Activated CD8-positive, alpha-beta T cell treated with anti-CD3 and anti-CD28 coated beads for 36 hours (primary cell): ENCODE results near the gene STAP2. TPM values are rescaled to one million over a fixed set of nuclear protein-coding genes. Genes with fewer than 3 reads are reported as not detected.
"Not testable (repeated sequence)": the region's sequence is repeated elsewhere in the genome, so short reads cannot be mapped to it uniquely, and the experiment has no call there.

Source experiments
- ATAC-seq: fragments of 200-7000 bp; cut with Tn5 transposase; one replicate; pipeline ENCODE4 v1.10.0; 2021; ENCODE audit warnings: mild to moderate bottlenecking, moderate library complexity
- CTCF ChIA-PET: fragments of 350-600 bp; sonication (Branson Sonifier 250); formaldehyde crosslinking; loops from one replicate; lab custom pipeline; 2021; ENCODE audit warnings: antibody characterized with exemption; lab: Charles Lee
- POLR2A ChIA-PET: fragments of 350-600 bp; sonication (Branson Sonifier 250); formaldehyde crosslinking; loops from one replicate; lab custom pipeline; 2021; ENCODE audit warnings: antibody characterized with exemption; lab: Charles Lee
- DNase-seq: peaks from one replicate; pipeline ENCODE4 v3.0.0-alpha.2; 2020
- H3K27ac Mint-ChIP-seq: one replicate; pipeline ENCODE4 v1.8.0; 2021; ENCODE audit warnings: mild to moderate bottlenecking, mixed read lengths
- H3K27me3 Mint-ChIP-seq: one replicate; pipeline ENCODE4 v1.8.0; 2021; ENCODE audit warnings: mixed read lengths
- H3K36me3 Mint-ChIP-seq: one replicate; pipeline ENCODE4 v1.8.0; 2021; ENCODE audit warnings: low read depth, mixed read lengths
- H3K4me1 Mint-ChIP-seq: one replicate; pipeline ENCODE4 v1.8.0; 2021; ENCODE audit warnings: low read depth, mixed read lengths
- H3K4me3 Mint-ChIP-seq: one replicate; pipeline ENCODE4 v1.8.0; 2021; ENCODE audit warnings: mild to moderate bottlenecking, moderate library complexity, mixed read lengths
- H3K9me3 Mint-ChIP-seq: one replicate; pipeline ENCODE4 v1.8.0; 2021; ENCODE audit warnings: mixed read lengths
- CTCF ChIP-seq: fragments of 200-600 bp; IDR thresholded peaks from one replicate; pipeline ENCODE4 v1.8.0; 2022; ENCODE audit warnings: antibody characterized with exemption, mild to moderate bottlenecking
- intact Hi-C: fragments of 100-400 bp; cut with micrococcal nuclease; formaldehyde crosslinking; loops from one replicate; pipeline ENCODE4 v1.10.0; 2022
- total RNA-seq, 2 experiments: library from RNA; stranded (reverse); gene quantifications; one replicate each; pipeline ENCODE4 v1.2.3, GENCODE V29; 2021

STAP2 gene
- total RNA-seq, 2 experiments from 2014 or later: 9.6 to 14.6 TPM

- intact Hi-C loops: loop anchor here (5.0 kb wide), 1 partner anchor 85 kb away; no protein-coding TSS in a partner anchor
Observed at GRCh38 chr19:4352701-4353121, 14.1 kb upstream of the STAP2 start.

GRCh38 chr19:4350726-4351125, 12.1 kb upstream of the STAP2 start:
- no peaks in the 10 kb centered on the region for H3K9me3 Mint-ChIP-seq
- no peak overlapping the region for H3K4me3 Mint-ChIP-seq
- ChIA-PET POLR2A (no interaction called here), CTCF (interaction anchor here (5.6 kb wide), 1 partner anchor 85 kb away, joined by 84 read pairs; no protein-coding TSS in a partner anchor)
- no peak for ATAC-seq
- DNase-seq: no peak
- no peak overlapping the region for H3K27ac Mint-ChIP-seq
- peaks cover 2% of the 10 kb centered on the region for H3K4me1 Mint-ChIP-seq
- peaks cover 4% of the 10 kb centered on the region for H3K36me3 Mint-ChIP-seq
- TF ChIP-seq CTCF: no peak
- no peaks in the 10 kb centered on the region for H3K27me3 Mint-ChIP-seq
- intact Hi-C loops: loop anchor here (5.0 kb wide), 1 partner anchor 83 kb away; no protein-coding TSS in a partner anchor

More at GRCh38 chr19:4352701-4353121, 14.1 kb upstream of the STAP2 start:
- ChIA-PET CTCF (interaction anchor here (0.8 to 5.6 kb wide), 36 partner anchors 9 to 123 kb away, joined by 3 to 84 read pairs (median 5); partner anchors contain the start of genes EBI3, MPND, SH3GL1 and STAP2), POLR2A (interaction anchor here (1.0 to 1.5 kb wide), 4 partner anchors 9 to 33 kb away, joined by 3 to 7 read pairs (median 4); partner anchors contain the start of gene MPND)
- Mint-ChIP-seq H3K27me3 (no peaks in the 10 kb centered on the region), H3K36me3 (no peaks in the 10 kb centered on the region), H3K4me1 (peaks cover 2% of the 10 kb centered on the region), H3K9me3 (no peaks in the 10 kb centered on the region), H3K27ac (no peak overlapping the region), H3K4me3 (no peak overlapping the region)
- TF ChIP-seq CTCF: peak; percentile 98
- ATAC-seq (peak; percentile 90), DNase-seq (peak; percentile 75)

DNA sequence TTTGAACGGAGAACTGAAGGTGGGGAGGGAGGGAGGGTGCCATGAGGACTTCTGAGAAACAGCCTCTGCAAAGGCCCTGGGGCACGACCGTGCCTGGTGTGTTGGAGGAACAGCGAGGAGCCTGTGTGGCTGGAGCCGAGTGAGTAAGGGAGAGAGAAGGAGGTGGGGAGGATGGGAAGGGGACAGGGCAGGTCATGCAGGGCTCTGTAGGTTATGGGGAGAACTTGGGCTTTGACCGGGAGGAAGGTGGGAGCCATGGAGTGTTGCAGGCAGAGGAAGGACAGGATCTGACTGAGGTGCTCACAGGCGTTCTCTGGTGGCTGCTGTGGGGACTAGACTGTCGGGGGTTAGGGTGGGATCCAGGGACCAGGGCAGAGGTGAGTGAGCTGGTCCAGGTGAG, 11.5 kb upstream of the STAP2 start:
- no peak for TF ChIP-seq CTCF
- no peak for DNase-seq
- CTCF ChIA-PET: interaction anchor here (5.6 kb wide), 1 partner anchor 84 kb away, joined by 84 read pairs; no protein-coding TSS in a partner anchor
- H3K4me1 Mint-ChIP-seq: peaks cover 5% of the 10 kb centered on the region
- no peak for ATAC-seq
- peaks cover 4% of the 10 kb centered on the region for H3K36me3 Mint-ChIP-seq
- H3K27ac Mint-ChIP-seq: no peak overlapping the region
- H3K27me3 Mint-ChIP-seq: no peaks in the 10 kb centered on the region
- H3K4me3 Mint-ChIP-seq: no peak overlapping the region
- no peaks in the 10 kb centered on the region for H3K9me3 Mint-ChIP-seq
- intact Hi-C loops: loop anchor here (5.0 kb wide), 1 partner anchor 83 kb away; no protein-coding TSS in a partner anchor
- POLR2A ChIA-PET: no interaction called here

DNA sequence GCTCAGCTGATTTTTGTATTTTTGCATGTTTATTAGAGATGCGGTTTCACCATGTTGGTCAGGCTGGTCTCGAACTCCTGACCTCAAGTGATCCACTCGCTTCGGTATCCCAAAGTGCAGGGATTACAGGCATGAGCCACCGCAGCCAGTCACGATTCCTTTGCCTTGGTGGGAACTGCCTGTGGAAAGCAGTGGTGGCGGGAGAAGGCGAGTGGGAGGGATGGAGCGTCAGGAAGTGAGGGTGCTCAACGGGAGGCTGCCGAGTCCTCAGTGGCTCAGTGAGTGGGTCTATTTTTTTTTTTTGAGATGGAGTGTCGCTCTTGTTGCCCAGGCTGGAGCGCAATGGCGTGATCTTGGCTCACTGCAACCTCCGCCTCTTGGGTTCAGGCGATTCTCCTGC, 10.6 kb upstream of the STAP2 start:
- intact Hi-C loops, CTCF ChIA-PET, H3K9me3 Mint-ChIP-seq, ATAC-seq, H3K27ac Mint-ChIP-seq, DNase-seq, H3K4me3 Mint-ChIP-seq, H3K27me3 Mint-ChIP-seq, H3K4me1 Mint-ChIP-seq, H3K36me3 Mint-ChIP-seq: not testable (repeated sequence)
- POLR2A ChIA-PET: interaction anchor here (0.7 kb wide), 1 partner anchor 22 kb away, joined by 3 read pairs; no protein-coding TSS in a partner anchor

DNA sequence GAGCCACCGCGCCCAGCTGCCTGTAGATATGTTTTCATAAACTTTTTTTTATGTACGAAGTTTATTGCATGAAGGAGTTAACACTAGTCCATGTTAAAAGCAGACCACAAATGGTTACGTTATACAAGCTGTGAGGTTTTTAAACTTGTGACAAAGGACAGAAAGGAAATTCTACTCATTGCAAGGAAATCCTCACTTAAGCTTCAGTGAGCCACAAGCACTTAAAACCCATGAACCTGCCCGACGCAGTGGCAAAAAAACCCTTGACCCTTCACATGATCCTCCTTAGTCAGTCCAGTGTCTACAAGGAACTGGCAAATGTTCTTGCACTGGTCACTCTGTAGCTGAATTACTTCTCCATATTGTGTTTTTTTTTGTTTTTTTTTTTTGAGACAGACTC, 8.9 kb upstream of the STAP2 start:
- ATAC-seq (no peak), DNase-seq (no peak)
- intact Hi-C loops: no loop called here
- Mint-ChIP-seq H3K27me3 (no peaks in the 10 kb centered on the region), H3K4me1 (peaks cover 8% of the 10 kb centered on the region), H3K9me3 (no peaks in the 10 kb centered on the region), H3K36me3 (peaks cover 4% of the 10 kb centered on the region), H3K4me3 (no peak overlapping the region), H3K27ac (no peak overlapping the region)
- ChIA-PET POLR2A (interaction anchor here (1.1 kb wide), 1 partner anchor 21 kb away, joined by 3 read pairs; no protein-coding TSS in a partner anchor), CTCF (interaction anchor here (0.7 to 1.4 kb wide), 2 partner anchors 79 to 81 kb away, joined by 3 to 4 read pairs; no protein-coding TSS in a partner anchor)
- no peak for TF ChIP-seq CTCF
